ENCODE measurements around the gene SERINC5. TPM values are rescaled to one million over a fixed set of nuclear protein-coding genes. Genes with fewer than 3 reads are reported as not detected.

The SERINC5 gene
- polyA plus RNA-seq, 3 donors = 5.0 to 35.9 (median 7.3) TPM

DNA sequence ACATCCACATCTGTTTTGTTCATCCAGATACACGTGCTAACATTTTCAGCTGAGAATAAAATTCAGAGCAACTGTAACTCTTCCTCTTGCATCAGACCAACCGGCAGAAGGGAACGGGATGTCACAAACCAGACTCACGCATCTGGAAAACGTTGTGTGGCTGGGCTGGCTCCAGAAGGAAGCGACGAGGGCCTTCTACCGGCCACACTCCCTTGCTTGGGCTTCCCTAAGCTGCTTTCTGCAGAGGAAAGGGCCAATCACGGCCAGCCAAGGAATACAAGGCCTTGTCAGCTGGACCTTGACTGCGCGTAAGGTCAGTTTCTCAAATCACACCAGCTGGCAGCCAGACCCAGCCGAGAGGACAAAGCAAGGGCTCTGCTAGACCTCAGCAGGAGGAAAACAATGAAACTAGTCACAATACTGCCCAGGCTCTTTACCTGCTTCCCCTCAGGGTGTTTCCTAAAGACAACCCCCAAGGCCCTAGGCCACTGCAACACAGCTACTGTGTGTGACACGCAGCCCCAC, 114.6 kb downstream of the SERINC5 start:
- peak overlapping the region in 1 of 3 experiments; percentile 37 for H3K4me3 ChIP-seq (replicated peaks in 1 of 3; ENCODE audit: low read depth in 2 of 3, low read length in 3 of 3)
- TF ChIP-seq, protein P1, sequence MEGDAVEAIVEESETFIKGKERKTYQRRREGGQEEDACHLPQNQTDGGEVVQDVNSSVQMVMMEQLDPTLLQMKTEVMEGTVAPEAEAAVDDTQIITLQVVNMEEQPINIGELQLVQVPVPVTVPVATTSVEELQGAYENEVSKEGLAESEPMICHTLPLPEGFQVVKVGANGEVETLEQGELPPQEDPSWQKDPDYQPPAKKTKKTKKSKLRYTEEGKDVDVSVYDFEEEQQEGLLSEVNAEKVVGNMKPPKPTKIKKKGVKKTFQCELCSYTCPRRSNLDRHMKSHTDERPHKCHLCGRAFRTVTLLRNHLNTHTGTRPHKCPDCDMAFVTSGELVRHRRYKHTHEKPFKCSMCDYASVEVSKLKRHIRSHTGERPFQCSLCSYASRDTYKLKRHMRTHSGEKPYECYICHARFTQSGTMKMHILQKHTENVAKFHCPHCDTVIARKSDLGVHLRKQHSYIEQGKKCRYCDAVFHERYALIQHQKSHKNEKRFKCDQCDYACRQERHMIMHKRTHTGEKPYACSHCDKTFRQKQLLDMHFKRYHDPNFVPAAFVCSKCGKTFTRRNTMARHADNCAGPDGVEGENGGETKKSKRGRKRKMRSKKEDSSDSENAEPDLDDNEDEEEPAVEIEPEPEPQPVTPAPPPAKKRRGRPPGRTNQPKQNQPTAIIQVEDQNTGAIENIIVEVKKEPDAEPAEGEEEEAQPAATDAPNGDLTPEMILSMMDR (IDR thresholded peaks at IDR 0.05) = no peak
- H2AFZ ChIP-seq (ENCODE audit: insufficient read depth, low read depth, low read length, poor library complexity, severe bottlenecking) = peak overlapping the region; percentile 52
- peak overlapping the region; percentile 54 for H3K4me2 ChIP-seq (replicated peaks; ENCODE audit: extremely low read depth, low read length, poor library complexity, severe bottlenecking)
- H3K9ac ChIP-seq (ENCODE audit: insufficient read depth, low read length, poor library complexity, severe bottlenecking) = peak overlapping the region; percentile 45
- peak overlapping the region; percentile 43 to 77 for H3K4me3 Mint-ChIP-seq
- peaks cover 37 to 49% of the 10 kb centered on the region in 2 donors for H3K36me3 Mint-ChIP-seq
- peak; percentile 74 to 87 (median 83) for DNase-seq
- no peaks in the 10 kb centered on the region for H4K20me1 ChIP-seq (ENCODE audit: insufficient read depth, low read length)
- peaks cover 78% of the 10 kb centered on the region for H3K79me2 ChIP-seq (ENCODE audit: insufficient read depth, low read length)
- H3K4me1 Mint-ChIP-seq = peaks cover 92% of the 10 kb centered on the region
- H3K36me3 ChIP-seq (replicated peaks in 1 of 2; ENCODE audit: control insufficient read depth in 1 of 2, insufficient read depth in 2 of 2, low read length in 2 of 2) = peaks cover 6 to 32% of the 10 kb centered on the region in 2 donors
- WGBS (ENCODE audit: insufficient coverage) = 8% methylated on average over 13 of the region's 13 CpGs
- peaks cover 88 to 98% of the 10 kb centered on the region in 2 donors for H3K4me1 ChIP-seq (ENCODE audit: control insufficient read depth in 1 of 2, insufficient read depth in 2 of 2, low read length in 2 of 2)
- H3K27me3 ChIP-seq (ENCODE audit: control insufficient read depth in 2 of 2, insufficient read depth in 2 of 2, low read length in 2 of 2) = no peaks in the 10 kb centered on the region
- H3K9me3 ChIP-seq (replicated peaks in 1 of 2; ENCODE audit: control insufficient read depth in 1 of 2, insufficient read depth in 1 of 2, low read length in 2 of 2) = no peaks in the 10 kb centered on the region
- H3K27me3 Mint-ChIP-seq (ENCODE audit: low read depth in 3 of 3) = no peaks in the 10 kb centered on the region
- H3K27ac ChIP-seq (ENCODE audit: low read depth in 1 of 2, low read length in 2 of 2) = peak overlapping the region; percentile 85 to 92
- H3K9me3 Mint-ChIP-seq = no peaks in the 10 kb centered on the region
- intact Hi-C loops (cut with micrococcal nuclease) = loop anchor here (5.0 to 10.0 kb wide), 2 partner anchors 46 to 126 kb away; no protein-coding TSS in a partner anchor
- peak overlapping the region; percentile 89 to 96 (median 94) for H3K27ac Mint-ChIP-seq

DNA sequence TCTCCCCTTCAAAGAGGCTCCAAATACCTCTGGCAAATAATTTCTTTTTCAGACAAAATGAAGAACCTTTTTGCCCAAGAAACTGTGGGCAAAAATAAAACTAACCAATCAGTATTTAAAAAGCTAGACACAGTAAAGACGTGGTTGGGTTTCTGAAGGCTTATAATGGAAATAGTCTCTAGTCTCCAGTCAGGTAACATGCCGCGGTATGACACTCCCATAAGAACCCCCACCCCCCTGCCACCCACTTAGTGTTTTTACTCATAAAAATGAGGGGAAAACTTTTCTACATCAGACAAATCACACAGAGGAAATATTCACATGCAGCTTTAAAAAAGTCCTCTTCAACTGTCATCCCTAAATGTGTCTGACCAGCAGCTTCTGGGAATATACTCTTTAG, 115.4 kb downstream of the SERINC5 start:
- H3K27ac Mint-ChIP-seq = peak overlapping the region; percentile 82 to 96 (median 93)
- Histone ChIP-seq H3K4me2 (replicated peaks; ENCODE audit: extremely low read depth, low read length, poor library complexity, severe bottlenecking) (peak overlapping the region; percentile 54), H3K4me3 (replicated peaks in 1 of 3; ENCODE audit: low read depth in 2 of 3, low read length in 3 of 3) (peak overlapping the region in 1 of 3 experiments; percentile 37), H3K9me3 (replicated peaks in 1 of 2; ENCODE audit: control insufficient read depth in 1 of 2, insufficient read depth in 1 of 2, low read length in 2 of 2) (no peaks in the 10 kb centered on the region), H3K9ac (ENCODE audit: insufficient read depth, low read length, poor library complexity, severe bottlenecking) (no peak overlapping the region), H3K4me1 (ENCODE audit: control insufficient read depth in 1 of 2, insufficient read depth in 2 of 2, low read length in 2 of 2) (peaks cover 90 to 99% of the 10 kb centered on the region in 2 donors), H3K27ac (ENCODE audit: low read depth in 1 of 2, low read length in 2 of 2) (peak overlapping the region; percentile 85 to 92), H3K79me2 (ENCODE audit: insufficient read depth, low read length) (peaks cover 73% of the 10 kb centered on the region), H4K20me1 (ENCODE audit: insufficient read depth, low read length) (no peaks in the 10 kb centered on the region), H3K27me3 (ENCODE audit: control insufficient read depth in 2 of 2, insufficient read depth in 2 of 2, low read length in 2 of 2) (no peaks in the 10 kb centered on the region), H2AFZ (ENCODE audit: insufficient read depth, low read depth, low read length, poor library complexity, severe bottlenecking) (no peak overlapping the region), H3K36me3 (replicated peaks in 1 of 2; ENCODE audit: control insufficient read depth in 1 of 2, insufficient read depth in 2 of 2, low read length in 2 of 2) (peaks cover 6 to 32% of the 10 kb centered on the region in 2 donors)
- H3K36me3 Mint-ChIP-seq = peaks cover 37 to 49% of the 10 kb centered on the region in 2 donors
- intact Hi-C loops (cut with micrococcal nuclease) = loop anchor here (5.0 to 10.0 kb wide), 2 partner anchors 46 to 127 kb away; no protein-coding TSS in a partner anchor
- no CpG with 5 or more reads among the region's 3 CpGs for WGBS (ENCODE audit: insufficient coverage)
- no peaks in the 10 kb centered on the region for H3K27me3 Mint-ChIP-seq (ENCODE audit: low read depth in 3 of 3)
- TF ChIP-seq, protein P1 (IDR thresholded peaks at IDR 0.05) = no peak
- H3K4me3 Mint-ChIP-seq = no peak overlapping the region
- H3K9me3 Mint-ChIP-seq = no peaks in the 10 kb centered on the region
- DNase-seq = no peak
- peaks cover 92% of the 10 kb centered on the region for H3K4me1 Mint-ChIP-seq
